AG10803 (cell line): ENCODE results near the gene GDF9.
A peak's percentile ranks its signal among the peaks of the same experiment; 100 is the strongest.
"Not testable (repeated sequence)": the region's sequence is repeated elsewhere in the genome, so short reads cannot be mapped to it uniquely, and the experiment has no call there.

Experiments
- DNase-seq: peaks from one replicate; pipeline ENCODE4 v3.0.0; 2010; ENCODE audit warnings: low read depth
- H3K4me3 ChIP-seq: 2 replicates; pipeline ENCODE4 v1.5.1; 2011; ENCODE audit warnings: mild to moderate bottlenecking, low read length, control low read depth
- TF ChIP-seq, protein P1 (sequence below): conservative IDR thresholded peaks from 2 replicates; pipeline ENCODE4 v1.5.1; 2011; ENCODE audit warnings: mild to moderate bottlenecking, low read length, control low read depth, inconsistent platforms

GDF9 gene

DNA sequence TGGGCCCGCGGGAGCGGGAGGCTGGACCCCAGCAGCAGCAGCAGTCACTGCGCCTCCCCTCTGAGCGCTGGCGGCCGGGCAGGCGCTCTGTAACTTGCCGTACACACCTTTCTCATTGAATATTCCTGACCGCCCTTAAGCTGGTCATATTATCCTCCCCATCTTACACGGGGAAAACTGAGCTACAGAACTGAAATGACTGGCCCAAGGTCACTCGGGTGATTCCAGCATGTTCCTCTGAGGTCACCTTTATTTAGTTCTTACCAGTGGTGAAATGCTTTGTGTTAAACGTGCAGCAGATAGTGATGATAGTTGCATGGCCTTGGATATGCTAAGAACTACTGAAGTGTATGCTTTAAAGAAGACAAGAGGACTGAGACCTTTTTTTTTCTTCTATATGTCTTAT lies 780 bp upstream of the GDF9 start:
- TF ChIP-seq, protein P1, sequence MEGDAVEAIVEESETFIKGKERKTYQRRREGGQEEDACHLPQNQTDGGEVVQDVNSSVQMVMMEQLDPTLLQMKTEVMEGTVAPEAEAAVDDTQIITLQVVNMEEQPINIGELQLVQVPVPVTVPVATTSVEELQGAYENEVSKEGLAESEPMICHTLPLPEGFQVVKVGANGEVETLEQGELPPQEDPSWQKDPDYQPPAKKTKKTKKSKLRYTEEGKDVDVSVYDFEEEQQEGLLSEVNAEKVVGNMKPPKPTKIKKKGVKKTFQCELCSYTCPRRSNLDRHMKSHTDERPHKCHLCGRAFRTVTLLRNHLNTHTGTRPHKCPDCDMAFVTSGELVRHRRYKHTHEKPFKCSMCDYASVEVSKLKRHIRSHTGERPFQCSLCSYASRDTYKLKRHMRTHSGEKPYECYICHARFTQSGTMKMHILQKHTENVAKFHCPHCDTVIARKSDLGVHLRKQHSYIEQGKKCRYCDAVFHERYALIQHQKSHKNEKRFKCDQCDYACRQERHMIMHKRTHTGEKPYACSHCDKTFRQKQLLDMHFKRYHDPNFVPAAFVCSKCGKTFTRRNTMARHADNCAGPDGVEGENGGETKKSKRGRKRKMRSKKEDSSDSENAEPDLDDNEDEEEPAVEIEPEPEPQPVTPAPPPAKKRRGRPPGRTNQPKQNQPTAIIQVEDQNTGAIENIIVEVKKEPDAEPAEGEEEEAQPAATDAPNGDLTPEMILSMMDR: no peak
- DNase-seq: no peak
- peak overlapping the region; percentile 94 for H3K4me3 ChIP-seq

DNA sequence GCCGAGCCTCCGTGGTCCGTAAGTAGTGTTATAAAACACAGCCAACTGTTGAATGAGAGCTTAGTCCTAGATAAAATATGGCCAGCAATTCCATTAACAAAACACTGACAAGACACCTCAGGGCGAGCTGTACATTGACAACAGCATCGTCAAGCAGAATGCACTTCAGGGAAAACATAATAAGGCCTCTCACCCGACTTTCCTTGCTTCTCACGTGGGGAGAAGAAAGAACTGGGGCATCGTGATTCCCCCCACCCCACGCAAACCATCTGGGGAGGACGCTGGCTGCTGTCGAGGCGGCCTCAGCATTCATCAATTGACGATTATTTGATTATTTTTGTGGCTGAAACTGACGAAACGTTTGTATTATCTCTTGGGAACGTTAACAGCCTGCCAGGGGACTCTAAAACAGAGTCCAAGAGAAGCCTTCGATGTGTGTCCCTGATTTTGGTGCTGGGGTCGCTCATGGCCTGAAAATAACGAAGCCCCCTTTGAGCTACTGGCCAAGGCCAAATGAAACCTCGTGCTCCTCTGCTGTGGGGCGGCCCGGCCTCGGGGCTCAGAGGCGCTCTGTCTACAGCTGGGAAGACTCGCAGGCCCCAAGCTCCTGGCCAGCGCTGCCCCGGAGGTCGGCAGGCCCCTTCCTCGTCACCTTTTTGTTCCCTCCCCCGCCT lies 464 bp downstream of the GDF9 start:
- TF ChIP-seq, protein P1: no peak
- DNase-seq: no peak
- peak overlapping the region; percentile 94 for H3K4me3 ChIP-seq

- TF ChIP-seq, protein P1: no peak
- H3K4me3 ChIP-seq: no peak overlapping the region
- no peak for DNase-seq
Measured at GRCh38 chr5:132860742-132861141, 5.5 kb downstream of the GDF9 start.

- TF ChIP-seq, protein P1: no peak
- DNase-seq: no peak
- H3K4me3 ChIP-seq: no peak overlapping the region
Measured at GRCh38 chr5:132859889-132860437, 6.3 kb downstream of the GDF9 start.

GRCh38 chr5:132856011-132856410 lies 10.3 kb downstream of the GDF9 start:
- no peak for DNase-seq
- TF ChIP-seq, protein P1: no peak
- no peak overlapping the region for H3K4me3 ChIP-seq

DNA sequence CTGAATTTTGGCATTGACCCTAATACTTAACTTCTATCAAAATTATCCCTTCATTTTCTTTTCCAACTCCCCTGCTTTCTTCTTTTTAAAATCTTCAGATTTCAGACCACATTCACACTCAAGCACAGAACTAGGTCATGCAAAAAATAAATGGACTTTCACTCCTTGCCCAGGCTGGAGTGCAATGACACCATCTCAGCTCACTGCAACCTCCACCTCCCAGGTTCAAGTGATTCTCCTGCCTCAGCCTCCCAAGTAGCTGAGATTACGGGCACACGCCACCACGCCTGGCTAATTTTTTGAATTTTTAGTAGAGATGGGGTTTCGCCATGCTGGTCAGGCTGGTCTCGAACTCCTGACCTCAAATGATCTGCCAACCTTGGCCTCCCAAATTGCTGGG lies 11.3 kb downstream of the GDF9 start:
- H3K4me3 ChIP-seq, DNase-seq: not testable (repeated sequence)

- TF ChIP-seq, protein P1: no peak
- DNase-seq: no peak
- H3K4me3 ChIP-seq: no peak overlapping the region
Measured at GRCh38 chr5:132854301-132854700, 12.0 kb downstream of the GDF9 start.

- H3K4me3 ChIP-seq: no peak overlapping the region
- no peak for DNase-seq
- TF ChIP-seq, protein P1: no peak
Measured at GRCh38 chr5:132853790-132854189, 12.5 kb downstream of the GDF9 start.
